Thoracic aorta (tissue), 2 donors: ENCODE data around the gene TMCC3. TPM values are rescaled to one million over a fixed set of nuclear protein-coding genes. Genes with fewer than 3 reads are reported as not detected.

Experiments
- ATAC-seq: fragments of 150-250 bp; one replicate; pipeline ENCODE4 v1.8.0; 2017; ENCODE audit warnings: low read depth; ENCODE audit not compliant: insufficient number of reproducible peaks, low FRiP score
- DNase-seq: peaks from one replicate; pipeline ENCODE4 v3.0.0-alpha.2; 2020; ENCODE audit warnings: low spot score
- H3K27ac ChIP-seq, 2 donors: fragments of 200-600 bp; sonication (generic); 1 replicate in 1 of 2; 2 replicates in 1 of 2; pipeline ENCODE4 v1.5.1; 2016; ENCODE audit warnings: mild to moderate bottlenecking in 2 of 2, moderate library complexity in 2 of 2
- H3K27me3 ChIP-seq: fragments of 200-600 bp; sonication (generic); replicated peaks from 2 replicates; pipeline ENCODE4 v1.6.0; 2016; ENCODE audit warnings: mild to moderate bottlenecking; ENCODE audit not compliant: insufficient read depth
- H3K36me3 ChIP-seq: fragments of 200-600 bp; sonication (generic); one replicate; pipeline ENCODE4 v1.5.1; 2016
- H3K4me1 ChIP-seq, 2 donors: fragments of 200-600 bp; sonication (generic); 1 replicate in 1 of 2; 2 replicates in 1 of 2; pipeline versions ENCODE4 v1.5.1 to v1.6.0; 2016; ENCODE audit warnings: low read depth in 2 of 2, mild to moderate bottlenecking in 1 of 2; ENCODE audit not compliant: control insufficient read depth in 1 of 2
- H3K4me3 ChIP-seq: fragments of 200-600 bp; sonication (generic); 2 replicates; pipeline ENCODE4 v1.5.1; 2016; ENCODE audit warnings: mild to moderate bottlenecking
- H3K9me3 ChIP-seq: fragments of 200-600 bp; sonication (generic); 2 replicates; pipeline ENCODE4 v1.5.1; 2016
- CTCF ChIP-seq: fragments of 200-600 bp; sonication (generic); IDR thresholded peaks from one replicate; pipeline ENCODE4 v1.5.1; 2019; ENCODE audit warnings: antibody characterized with exemption
- total RNA-seq, 2 donors: library from RNA; depleted of rRNA; stranded (reverse); fragments of >200 nt; gene quantifications; one replicate each; pipeline versions ENCODE4 v1.1.0 to v1.2.3, GENCODE V29; 2016

Gene TMCC3
- total RNA-seq, 2 donors from 2014 or later, result 6.9 to 12.4 TPM

- Histone ChIP-seq H3K27ac (no peak overlapping the region), H3K4me1 (peaks cover 0 to 13% of the 10 kb centered on the region in 2 donors), H3K9me3 (no peaks in the 10 kb centered on the region), H3K27me3 (no peaks in the 10 kb centered on the region), H3K4me3 (no peak overlapping the region), H3K36me3 (no peaks in the 10 kb centered on the region)
- ATAC-seq (no peak), DNase-seq (no peak)
- TF ChIP-seq CTCF, result no peak
Observed at GRCh38 chr12:94582591-94582990, 67.8 kb downstream of the TMCC3 start.

- no peak overlapping the region for H3K27ac ChIP-seq
- H3K4me3 ChIP-seq, result no peak overlapping the region
- no peaks in the 10 kb centered on the region for H3K9me3 ChIP-seq
- no peak for DNase-seq
- peaks cover 2% of the 10 kb centered on the region for H3K36me3 ChIP-seq
- H3K27me3 ChIP-seq, result no peaks in the 10 kb centered on the region
- no peaks in the 10 kb centered on the region for H3K4me1 ChIP-seq
- no peak for TF ChIP-seq CTCF
- ATAC-seq, result no peak
Observed at GRCh38 chr12:94575645-94576403, 74.5 kb downstream of the TMCC3 start.

DNA sequence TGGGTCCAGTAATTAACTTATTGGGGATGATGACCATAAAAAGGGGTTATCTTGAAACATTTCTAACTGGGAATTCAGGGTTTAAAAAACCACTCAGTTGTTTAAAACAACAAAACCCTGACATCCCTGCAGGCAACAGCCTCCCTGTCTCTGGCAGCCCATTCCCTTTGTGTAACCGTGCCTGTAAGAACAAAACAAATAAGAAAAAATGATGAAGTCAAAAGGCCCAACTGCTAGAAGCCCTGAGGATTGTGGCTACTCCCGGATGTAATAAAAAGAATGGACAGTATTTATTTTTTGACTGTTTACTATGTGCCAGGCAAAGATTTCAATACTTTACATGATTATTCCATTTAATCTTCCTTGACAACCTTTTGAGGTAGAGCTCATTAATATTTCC, 75.3 kb downstream of the TMCC3 start:
- no peak for TF ChIP-seq CTCF

GRCh38 chr12:94571556-94571955, 78.8 kb downstream of the TMCC3 start:
- no peak for DNase-seq
- Histone ChIP-seq H3K9me3 (no peaks in the 10 kb centered on the region), H3K27me3 (no peaks in the 10 kb centered on the region), H3K4me3 (no peak overlapping the region), H3K36me3 (peaks cover 4% of the 10 kb centered on the region), H3K4me1 (no peaks in the 10 kb centered on the region), H3K27ac (no peak overlapping the region)
- no peak for TF ChIP-seq CTCF
- ATAC-seq, result no peak

More for the DNA sequence above, 75.3 kb downstream of the TMCC3 start:
- H3K36me3 ChIP-seq, result peaks cover 4% of the 10 kb centered on the region
- H3K9me3 ChIP-seq, result no peaks in the 10 kb centered on the region
- ATAC-seq (no peak), DNase-seq (no peak)
- H3K4me1 ChIP-seq, result no peaks in the 10 kb centered on the region
- H3K27ac ChIP-seq, result no peak overlapping the region
- H3K4me3 ChIP-seq, result no peak overlapping the region
- no peaks in the 10 kb centered on the region for H3K27me3 ChIP-seq

- no peak for ATAC-seq
- DNase-seq, result no peak
- H3K36me3 ChIP-seq, result peaks cover 4% of the 10 kb centered on the region
- no peak for TF ChIP-seq CTCF
- H3K4me3 ChIP-seq, result no peak overlapping the region
- no peak overlapping the region for H3K27ac ChIP-seq
- no peaks in the 10 kb centered on the region for H3K9me3 ChIP-seq
- H3K27me3 ChIP-seq, result no peaks in the 10 kb centered on the region
- no peaks in the 10 kb centered on the region for H3K4me1 ChIP-seq
Observed at GRCh38 chr12:94570161-94570560, 80.2 kb downstream of the TMCC3 start.
